ENCODE results near the gene DHX15.

DHX15 gene

DNA sequence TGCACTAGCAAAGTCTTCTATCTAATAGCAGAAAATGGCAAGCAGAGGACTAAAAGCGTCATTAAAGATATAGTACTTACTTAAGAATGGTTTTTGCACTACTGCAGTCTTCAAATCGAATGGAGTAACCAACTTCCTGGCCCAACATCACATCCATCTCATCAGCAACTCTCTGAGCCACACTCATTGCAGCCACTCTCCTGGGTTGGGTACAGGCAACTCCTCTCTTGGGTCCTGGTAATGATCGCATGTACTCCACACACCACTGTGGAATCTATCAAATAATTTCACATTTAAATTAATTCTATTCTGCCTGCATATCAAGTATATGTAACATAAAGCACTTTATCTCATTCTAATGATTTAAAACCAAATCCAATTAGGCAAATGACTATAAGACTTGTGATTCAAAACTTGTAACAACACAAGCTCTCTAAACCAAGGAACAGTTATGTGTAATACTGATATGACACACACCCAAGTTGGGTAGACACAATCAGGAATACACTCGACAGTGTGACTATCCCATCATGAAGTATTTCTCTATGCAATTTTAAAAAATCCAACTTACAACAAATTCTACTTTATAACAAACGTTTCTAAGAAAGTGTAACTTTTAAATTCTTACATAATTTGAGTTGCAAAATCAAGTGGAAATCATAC, 13.6 kb downstream of the DHX15 start:
- no peak for DNase-seq (ENCODE audit: insufficient read length, low spot score)

DNA sequence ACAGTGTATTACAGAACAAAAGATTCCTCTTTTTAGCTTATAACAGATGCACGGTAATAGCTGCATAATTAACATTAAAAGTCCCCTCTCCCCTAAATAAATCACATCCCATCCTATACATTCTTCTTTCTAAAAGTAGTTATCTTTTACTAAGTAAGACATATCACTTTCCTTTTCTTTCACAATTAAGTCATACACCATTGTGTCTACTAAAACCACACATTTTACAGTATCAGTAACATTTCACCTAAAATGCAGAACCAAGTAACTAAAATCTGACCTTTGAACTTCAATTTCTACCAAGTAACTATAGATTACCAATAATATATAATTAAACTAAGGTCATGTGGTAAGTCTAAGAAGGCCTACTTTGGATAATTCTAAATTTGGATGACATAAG, 14.2 kb downstream of the DHX15 start:
- no peak for TF ChIP-seq CTCF (IDR thresholded peaks at IDR 0.05; ENCODE audit: insufficient read depth, missing control alignments)
- DNase-seq (ENCODE audit: insufficient read length, low spot score): no peak
- no peak for FAIRE-seq

More for the DNA sequence above, 13.6 kb downstream of the DHX15 start:
- FAIRE-seq: peak; percentile 41
- TF ChIP-seq CTCF (IDR thresholded peaks at IDR 0.05; ENCODE audit: insufficient read depth, missing control alignments): no peak

- DNase-seq (ENCODE audit: insufficient read length, low spot score) (no peak), FAIRE-seq (no peak)
- no peak for TF ChIP-seq CTCF (IDR thresholded peaks at IDR 0.05; ENCODE audit: insufficient read depth, missing control alignments)
Observed at GRCh38 chr4:24569662-24570061, 14.7 kb downstream of the DHX15 start.

DNA sequence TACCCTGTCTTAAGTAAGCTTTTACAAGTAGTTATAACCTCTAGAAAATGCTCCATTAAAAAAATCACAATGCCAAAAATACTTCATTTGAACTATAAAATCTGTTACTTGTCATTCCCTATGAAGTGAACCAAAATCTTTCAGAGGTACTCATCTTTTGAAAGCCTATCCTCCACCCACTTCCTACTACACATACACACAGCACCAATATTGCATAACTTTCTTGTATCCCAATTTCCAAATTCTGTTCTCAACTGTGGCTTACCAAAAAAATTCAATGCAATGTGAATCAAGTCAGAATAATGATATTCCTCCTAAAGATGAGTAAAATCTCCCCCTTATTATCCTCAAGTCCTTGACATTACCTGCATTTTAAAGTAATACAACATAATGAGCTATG, 15.9 kb downstream of the DHX15 start:
- no peak for TF ChIP-seq CTCF (IDR thresholded peaks at IDR 0.05; ENCODE audit: insufficient read depth, missing control alignments)
- FAIRE-seq: peak; percentile 25
- DNase-seq (ENCODE audit: insufficient read length, low spot score): no peak

DNA sequence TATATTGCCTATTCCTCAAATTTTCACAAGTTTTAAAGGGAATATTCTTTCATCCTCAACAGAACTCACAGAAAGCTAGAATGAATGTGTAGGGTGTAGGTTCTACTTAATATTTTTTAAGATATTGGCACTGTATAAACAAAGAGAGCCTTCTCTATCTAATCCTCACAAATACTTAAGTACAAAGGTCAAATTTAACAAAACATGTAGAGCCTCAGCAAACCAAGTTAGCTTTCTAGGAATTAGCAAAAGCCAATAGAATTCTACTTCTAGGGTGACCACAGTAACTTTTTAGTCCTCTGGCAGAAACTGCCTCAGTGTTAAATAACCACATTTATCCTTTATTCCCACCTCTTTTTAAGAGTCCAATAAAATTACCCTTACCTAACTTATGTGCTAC, 19.3 kb downstream of the DHX15 start:
- FAIRE-seq (no peak), DNase-seq (ENCODE audit: insufficient read length, low spot score) (no peak)
- TF ChIP-seq CTCF (IDR thresholded peaks at IDR 0.05; ENCODE audit: insufficient read depth, missing control alignments): no peak

DNA sequence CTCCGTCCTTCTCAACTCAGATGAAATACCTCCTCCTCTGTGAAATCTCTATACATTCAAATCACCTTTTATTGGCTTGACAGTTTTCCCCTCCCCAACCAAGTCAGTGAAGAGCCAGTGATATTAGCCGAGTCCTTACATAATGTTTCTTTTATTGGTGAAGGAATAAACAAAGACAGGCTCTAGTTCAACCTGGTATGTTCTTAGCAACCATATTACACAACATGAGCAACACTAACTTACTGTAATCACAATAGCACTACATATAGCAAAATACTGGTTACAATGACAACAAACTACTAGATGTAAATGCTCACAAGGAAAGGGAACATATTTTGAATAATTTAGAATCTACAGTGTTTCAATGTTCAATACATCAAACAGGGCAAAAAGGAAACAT, 19.9 kb downstream of the DHX15 start:
- no peak for TF ChIP-seq CTCF (IDR thresholded peaks at IDR 0.05; ENCODE audit: insufficient read depth, missing control alignments)
- DNase-seq (ENCODE audit: insufficient read length, low spot score) (no peak), FAIRE-seq (no peak)

DNA sequence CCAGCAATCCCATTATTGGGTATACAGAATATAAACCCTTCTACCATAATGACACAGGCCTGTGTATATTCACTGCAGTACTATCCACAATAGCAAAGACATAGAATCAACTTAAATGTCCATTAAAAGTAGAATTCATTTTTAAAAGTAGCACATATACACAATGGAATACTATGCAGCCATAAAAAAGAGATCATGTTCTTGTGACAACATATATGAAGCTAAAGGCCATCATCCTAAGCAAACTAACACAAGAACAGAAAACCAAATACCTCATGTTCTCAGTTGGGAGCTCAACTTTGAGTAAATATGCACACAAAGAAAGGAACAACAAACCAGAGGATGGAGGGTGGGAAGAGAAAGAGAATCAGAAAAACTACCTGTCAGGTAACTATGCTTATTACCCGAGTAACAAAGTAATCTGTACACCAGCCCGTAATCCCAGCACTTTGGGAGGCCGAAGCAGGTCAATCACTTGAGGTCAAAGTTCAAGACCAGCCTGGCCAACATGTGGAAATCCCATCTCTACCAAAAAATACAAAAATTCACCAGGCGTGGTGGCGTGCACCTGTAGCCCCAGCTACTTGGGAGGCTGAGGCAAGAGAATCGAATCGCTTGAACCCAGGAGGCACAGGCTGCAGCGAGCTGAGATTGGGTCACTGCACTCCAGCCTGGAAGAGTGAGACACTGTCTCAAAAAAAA, 22.8 kb downstream of the DHX15 start:
- FAIRE-seq: no peak
- no peak for TF ChIP-seq CTCF (IDR thresholded peaks at IDR 0.05; ENCODE audit: insufficient read depth, missing control alignments)

More for the DNA sequence above, 22.8 kb downstream of the DHX15 start:
- no peak for DNase-seq (ENCODE audit: insufficient read length, low spot score)
